Sigmoid colon (tissue), 7 donors: ENCODE results near the gene CYP4F8. TPM values are rescaled to one million over a fixed set of nuclear protein-coding genes. Genes with fewer than 3 reads are reported as not detected.

Experiments used
- DNase-seq: peaks from one replicate; pipeline ENCODE4 v3.0.0-alpha.2; 2019
- H3K27ac ChIP-seq, 4 donors: fragments of 200-600 bp; sonication (generic); one replicate each; pipeline ENCODE4 v1.5.1; 2016 to 2019; ENCODE audit warnings: mild to moderate bottlenecking in 1 of 4
- H3K27me3 ChIP-seq, 3 donors: fragments of 200-600 bp; sonication (generic); one replicate each; pipeline ENCODE4 v1.5.1; 2019; ENCODE audit warnings: mild to moderate bottlenecking in 1 of 3
- H3K36me3 ChIP-seq, 4 donors: fragments of 200-600 bp; sonication (generic); one replicate each; pipeline ENCODE4 v1.5.1; 2016 to 2019
- H3K4me1 ChIP-seq, 4 donors: fragments of 200-600 bp; sonication (generic); one replicate each; pipeline ENCODE4 v1.5.1; 2017 to 2019
- H3K4me3 ChIP-seq, 4 donors: fragments of 200-600 bp; sonication (generic); one replicate each; pipeline ENCODE4 v1.5.1; 2017 to 2019; ENCODE audit warnings: mild to moderate bottlenecking in 2 of 4, moderate library complexity in 1 of 4
- H3K9me3 ChIP-seq, 4 donors: fragments of 200-600 bp in 3 of 4; sonication (generic) in 3 of 4; one replicate each; pipeline versions ENCODE4 v1.5.1 to v1.6.1; 2013 to 2019
- EP300 ChIP-seq, 4 donors: sonication (generic); formaldehyde crosslinking; IDR thresholded peaks; one replicate each; pipeline ENCODE4 v1.6.1; 2017; ENCODE audit warnings: antibody characterized with exemption in 4 of 4
- POLR2A ChIP-seq, 2 donors: fragments of 450-650 bp; IDR thresholded peaks; one replicate each; pipeline ENCODE4 v1.6.1; 2016; ENCODE audit warnings: antibody characterized with exemption in 2 of 2, mild to moderate bottlenecking in 2 of 2, moderate library complexity in 2 of 2
- POLR2AphosphoS5 ChIP-seq, 4 donors: sonication (generic); formaldehyde crosslinking; IDR thresholded peaks; one replicate each; pipeline ENCODE4 v1.6.1; 2017; ENCODE audit warnings: antibody characterized with exemption in 4 of 4
- WGBS, 2 donors: extraction: QIAGEN DNeasy Blood & Tissue Kit; methylation state at CpG; one replicate each; pipeline ENCODE4 v1.1.7; 2013; 5-methylcytosine and 5-hydroxymethylcytosine counted together
- intact Hi-C: fragments of 100-400 bp; cut with DNase I; formaldehyde crosslinking; loops from one replicate; pipeline ENCODE4 v1.15.1; 2023
- polyA plus RNA-seq, 3 donors: library from polyadenylated mRNA; stranded (reverse); fragments of 200-250 nt; gene quantifications; one replicate each; pipeline ENCODE4 v1.2.3, GENCODE V29; 2013
- total RNA-seq, 4 donors: library from RNA; depleted of rRNA; stranded (reverse); fragments of >200 nt; gene quantifications; one replicate each; pipeline ENCODE4 v1.1.0, GENCODE V29; 2016
- TF ChIP-seq, protein P1 (sequence below), 4 experiments: fragments of 450-650 bp in 3 of 4; fragments of 200-600 bp in 1 of 4; IDR thresholded peaks; one replicate each; pipeline ENCODE4 v1.5.1; 2016 to 2019; ENCODE audit warnings: antibody characterized with exemption in 4 of 4, mild to moderate bottlenecking in 3 of 4, moderate library complexity in 2 of 4
- donor health status: healthy with polysubstance abuse.
- donor health status: Bipolar disorder and iron deficiency.
- donor health status: healthy.

Gene CYP4F8, protein sequence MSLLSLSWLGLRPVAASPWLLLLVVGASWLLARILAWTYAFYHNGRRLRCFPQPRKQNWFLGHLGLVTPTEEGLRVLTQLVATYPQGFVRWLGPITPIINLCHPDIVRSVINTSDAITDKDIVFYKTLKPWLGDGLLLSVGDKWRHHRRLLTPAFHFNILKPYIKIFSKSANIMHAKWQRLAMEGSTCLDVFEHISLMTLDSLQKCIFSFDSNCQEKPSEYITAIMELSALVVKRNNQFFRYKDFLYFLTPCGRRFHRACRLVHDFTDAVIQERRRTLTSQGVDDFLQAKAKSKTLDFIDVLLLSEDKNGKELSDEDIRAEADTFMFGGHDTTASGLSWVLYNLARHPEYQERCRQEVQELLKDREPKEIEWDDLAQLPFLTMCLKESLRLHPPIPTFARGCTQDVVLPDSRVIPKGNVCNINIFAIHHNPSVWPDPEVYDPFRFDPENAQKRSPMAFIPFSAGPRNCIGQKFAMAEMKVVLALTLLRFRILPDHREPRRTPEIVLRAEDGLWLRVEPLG
- total RNA-seq (not detected), polyA plus RNA-seq (not detected)

DNA sequence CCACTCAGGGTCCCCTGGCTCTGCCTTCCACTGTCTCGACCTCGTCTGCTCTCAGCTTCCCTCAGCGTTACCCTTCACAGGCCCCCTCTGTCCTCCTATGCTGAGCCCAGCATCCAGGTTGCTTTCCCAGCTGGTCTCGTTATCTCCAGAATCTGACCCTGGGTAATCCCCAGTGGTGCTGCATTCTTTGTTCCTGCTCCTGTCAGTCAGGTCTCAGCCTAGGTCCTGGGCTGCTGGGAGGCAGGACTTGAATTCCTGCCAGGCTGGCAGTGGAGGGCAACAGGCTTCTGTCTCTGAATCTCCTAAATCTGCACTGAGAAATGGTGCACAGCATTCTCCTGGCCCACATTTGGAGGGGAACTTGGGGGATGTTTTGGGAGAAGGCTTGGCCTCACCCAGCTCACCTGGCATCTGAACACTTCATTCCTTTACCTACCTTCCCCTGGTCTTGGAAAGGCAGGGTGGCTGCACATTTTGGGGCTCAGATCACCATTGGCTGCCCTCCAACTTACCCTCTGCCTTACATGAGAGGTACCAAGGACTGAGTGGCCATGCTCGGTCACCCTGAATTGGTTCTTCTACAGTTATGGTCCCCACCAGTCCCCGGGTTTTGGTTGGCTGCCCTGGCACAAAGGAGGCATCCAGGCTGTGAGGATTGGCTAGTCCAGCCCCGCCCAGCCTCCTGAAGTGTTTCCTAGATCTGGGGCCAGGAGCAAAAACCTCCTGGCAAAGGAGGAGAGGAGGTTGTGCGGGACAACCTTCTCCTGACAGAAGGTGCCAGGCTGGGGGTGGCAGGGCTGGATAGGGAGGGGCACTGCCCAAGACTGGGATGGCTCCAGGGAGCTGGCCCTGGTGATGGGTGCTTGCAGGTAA is at the start of gene CYP4F8:
Gene CYP4F8 (plus strand): TSS at position 712 of the 873 bp plus-strand sequence. CDS start 399 bp downstream, outside the sequence.
- Histone ChIP-seq H3K27me3 (peaks cover 0 to 15% (median 0%) of the 10 kb centered on the region in 3 donors), H3K27ac (no peak within 1 kb of the TSS), H3K9me3 (no peaks in the 10 kb centered on the region), H3K4me1 (no peaks in the 10 kb centered on the region), H3K36me3 (no peaks in the 10 kb centered on the region), H3K4me3 (no peak within 1 kb of the TSS)
- TF ChIP-seq, protein P1, sequence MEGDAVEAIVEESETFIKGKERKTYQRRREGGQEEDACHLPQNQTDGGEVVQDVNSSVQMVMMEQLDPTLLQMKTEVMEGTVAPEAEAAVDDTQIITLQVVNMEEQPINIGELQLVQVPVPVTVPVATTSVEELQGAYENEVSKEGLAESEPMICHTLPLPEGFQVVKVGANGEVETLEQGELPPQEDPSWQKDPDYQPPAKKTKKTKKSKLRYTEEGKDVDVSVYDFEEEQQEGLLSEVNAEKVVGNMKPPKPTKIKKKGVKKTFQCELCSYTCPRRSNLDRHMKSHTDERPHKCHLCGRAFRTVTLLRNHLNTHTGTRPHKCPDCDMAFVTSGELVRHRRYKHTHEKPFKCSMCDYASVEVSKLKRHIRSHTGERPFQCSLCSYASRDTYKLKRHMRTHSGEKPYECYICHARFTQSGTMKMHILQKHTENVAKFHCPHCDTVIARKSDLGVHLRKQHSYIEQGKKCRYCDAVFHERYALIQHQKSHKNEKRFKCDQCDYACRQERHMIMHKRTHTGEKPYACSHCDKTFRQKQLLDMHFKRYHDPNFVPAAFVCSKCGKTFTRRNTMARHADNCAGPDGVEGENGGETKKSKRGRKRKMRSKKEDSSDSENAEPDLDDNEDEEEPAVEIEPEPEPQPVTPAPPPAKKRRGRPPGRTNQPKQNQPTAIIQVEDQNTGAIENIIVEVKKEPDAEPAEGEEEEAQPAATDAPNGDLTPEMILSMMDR (IDR thresholded peaks at IDR 0.05) = no peak
- TF ChIP-seq POLR2A (IDR thresholded peaks at IDR 0.05) (no peak), POLR2AphosphoS5 (IDR thresholded peaks at IDR 0.05) (no peak)
- intact Hi-C loops = no loop called here
- 45 to 50% methylated on average over 8 of the region's 8 CpGs for WGBS, 2 donors
- no peak for DNase-seq

DNA sequence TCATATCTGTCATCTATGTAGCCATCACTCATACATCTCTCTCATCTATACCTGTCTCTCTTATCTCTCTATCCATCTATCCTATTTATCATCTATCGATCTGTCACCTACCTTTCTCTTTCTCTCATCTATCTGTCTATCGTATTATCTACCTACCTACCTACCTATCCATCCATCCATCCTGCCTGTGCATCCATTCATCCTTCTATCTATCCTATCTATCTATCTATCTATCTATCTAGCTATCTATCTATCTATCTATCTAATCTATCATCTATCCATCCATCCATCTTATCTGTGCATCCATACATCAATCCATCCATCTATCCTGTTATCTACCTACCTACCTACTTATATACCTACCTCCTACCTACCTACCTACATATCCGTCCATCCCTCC is 44.6 kb upstream of the CYP4F8 start:
- H3K27ac ChIP-seq = no peak overlapping the region
- peaks cover 0 to 19% (median 0%) of the 10 kb centered on the region in 3 donors for H3K27me3 ChIP-seq
- TF ChIP-seq POLR2A (IDR thresholded peaks at IDR 0.05) (no peak), EP300 (IDR thresholded peaks at IDR 0.05) (no peak), POLR2AphosphoS5 (IDR thresholded peaks at IDR 0.05) (no peak)
- TF ChIP-seq, protein P1 (IDR thresholded peaks at IDR 0.05) = no peak
- DNase-seq = no peak
- H3K36me3 ChIP-seq = no peaks in the 10 kb centered on the region
- intact Hi-C loops = no loop called here
- no peaks in the 10 kb centered on the region for H3K4me1 ChIP-seq
- 87 to 90% methylated on average over 3 of the region's 3 CpGs for WGBS, 2 donors
- no peak overlapping the region for H3K4me3 ChIP-seq
- no peaks in the 10 kb centered on the region for H3K9me3 ChIP-seq

DNA sequence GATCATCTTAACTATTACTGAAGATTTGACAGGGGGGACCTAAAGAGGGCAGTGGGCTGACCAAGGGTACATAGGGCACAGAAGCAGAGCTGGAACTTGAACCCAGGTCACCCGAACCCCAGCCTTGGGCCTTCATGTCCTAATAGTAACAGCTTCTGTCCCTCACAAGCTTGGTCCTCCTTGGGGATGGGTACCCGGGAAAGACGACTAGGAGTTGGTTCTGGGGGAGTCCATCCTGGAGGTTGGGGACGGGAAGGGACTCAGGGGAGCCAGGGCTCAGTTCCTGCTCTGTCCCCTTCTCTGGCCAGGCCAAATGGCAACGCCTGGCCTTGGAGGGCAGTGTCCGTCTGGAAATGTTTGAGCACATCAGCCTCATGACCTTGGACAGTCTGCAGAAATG is 39.6 kb upstream of the CYP4F8 start:
- intact Hi-C loops = no loop called here
- DNase-seq = peak; percentile 18
- WGBS, 2 donors = 72 to 76% methylated on average over 6 of the region's 6 CpGs

DNA sequence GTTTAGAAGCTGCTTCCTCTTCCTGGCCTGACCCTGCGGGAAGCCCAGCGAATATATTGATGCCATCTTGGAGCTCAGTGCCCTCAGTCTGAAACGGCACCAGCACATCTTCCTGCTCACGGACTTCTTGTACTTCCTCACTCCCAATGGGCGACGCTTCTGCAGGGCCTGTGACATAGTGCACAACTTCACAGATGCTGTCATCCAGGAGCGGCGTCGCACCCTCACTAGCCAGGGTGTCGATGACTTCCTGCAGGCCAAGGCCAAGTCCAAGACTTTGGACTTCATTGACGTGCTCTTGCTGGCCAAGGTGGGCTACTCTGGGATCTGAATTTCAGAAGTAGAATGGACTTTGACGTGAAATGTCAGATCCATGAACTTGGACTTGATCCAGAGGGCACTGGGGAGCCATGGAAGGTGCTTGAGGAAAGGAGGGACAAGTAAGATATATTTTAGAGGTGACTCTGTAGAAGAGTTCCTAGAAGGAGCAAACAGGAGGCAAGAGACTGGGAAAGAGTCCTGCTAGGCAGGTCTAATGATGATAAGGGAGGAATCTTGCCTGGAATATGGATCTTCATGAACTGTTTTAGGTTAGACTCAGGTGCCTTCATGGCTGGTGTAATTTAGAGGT is 38.4 kb upstream of the CYP4F8 start:
- peaks cover 0 to 9% (median 0%) of the 10 kb centered on the region in 3 donors for H3K27me3 ChIP-seq
- H3K4me3 ChIP-seq = no peak overlapping the region

More for the DNA sequence above, 39.6 kb upstream of the CYP4F8 start:
- Histone ChIP-seq H3K4me3 (no peak overlapping the region), H3K9me3 (no peaks in the 10 kb centered on the region), H3K27me3 (peaks cover 0 to 8% (median 0%) of the 10 kb centered on the region in 3 donors), H3K36me3 (no peaks in the 10 kb centered on the region), H3K4me1 (no peaks in the 10 kb centered on the region), H3K27ac (no peak overlapping the region)
- TF ChIP-seq, protein P1 (IDR thresholded peaks at IDR 0.05) = no peak
- TF ChIP-seq EP300 (IDR thresholded peaks at IDR 0.05) (no peak), POLR2AphosphoS5 (IDR thresholded peaks at IDR 0.05) (no peak), POLR2A (IDR thresholded peaks at IDR 0.05) (no peak)

More for the DNA sequence above, 38.4 kb upstream of the CYP4F8 start:
- no peaks in the 10 kb centered on the region for H3K4me1 ChIP-seq
- 84 to 87% methylated on average over 12 of the region's 12 CpGs for WGBS, 2 donors
- no peaks in the 10 kb centered on the region for H3K36me3 ChIP-seq
- H3K9me3 ChIP-seq = no peaks in the 10 kb centered on the region
- DNase-seq = peak; percentile 43
- no peak overlapping the region for H3K27ac ChIP-seq
- intact Hi-C loops = no loop called here
- TF ChIP-seq EP300 (IDR thresholded peaks at IDR 0.05) = no peak
- TF ChIP-seq, protein P1 (IDR thresholded peaks at IDR 0.05) = no peak
- no peak for TF ChIP-seq POLR2AphosphoS5 (IDR thresholded peaks at IDR 0.05)
- no peak for TF ChIP-seq POLR2A (IDR thresholded peaks at IDR 0.05)
